GM18907 (cell line): ENCODE measurements around the gene DYRK1A.

ENCODE experiments used
- ATAC-seq: cut with Tn5 transposase; IDR thresholded peaks from one replicate; pipeline ENCODE4 v1.9.1; 2021; ENCODE audit warnings: mild to moderate bottlenecking, moderate library complexity; ENCODE audit not compliant: unreplicated experiment

DYRK1A gene

GRCh38 chr21:37563641-37564340, 197.2 kb downstream of the DYRK1A start:
- ATAC-seq, result peak; percentile 91

- ATAC-seq, result peak; percentile 56
Measured at GRCh38 chr21:37564341-37564923, 197.9 kb downstream of the DYRK1A start.

- no peak for ATAC-seq
Measured at GRCh38 chr21:37564924-37565529, 198.5 kb downstream of the DYRK1A start.

GRCh38 chr21:37565530-37566223, 199.1 kb downstream of the DYRK1A start:
- ATAC-seq, result no peak

- no peak for ATAC-seq
Measured at GRCh38 chr21:37566790-37567615, 200.4 kb downstream of the DYRK1A start.

- no peak for ATAC-seq
Measured at GRCh38 chr21:37568415-37568814, 201.8 kb downstream of the DYRK1A start.

- no peak for ATAC-seq
Measured at GRCh38 chr21:37568916-37569315, 202.3 kb downstream of the DYRK1A start.

GRCh38 chr21:37571442-37571841, 204.9 kb downstream of the DYRK1A start:
- no peak for ATAC-seq

- no peak for ATAC-seq
Measured at GRCh38 chr21:37574316-37574715, 207.7 kb downstream of the DYRK1A start.

GRCh38 chr21:37574751-37575150, 208.2 kb downstream of the DYRK1A start:
- ATAC-seq, result no peak

- no peak for ATAC-seq
Measured at GRCh38 chr21:37575580-37575979, 209.0 kb downstream of the DYRK1A start.
